Tibial artery (tissue), 4 donors: ENCODE measurements around the gene MARCHF7.
"Not testable (repeated sequence)": the region's sequence is repeated elsewhere in the genome, so short reads cannot be mapped to it uniquely, and the experiment has no call there.

Experiments used
- DNase-seq, 2 donors: peaks; one replicate each; pipeline ENCODE4 v3.0.0-alpha.2; 2019
- H3K27ac ChIP-seq, 2 donors: fragments of 200-600 bp; sonication (generic) in 1 of 2; 1 replicate in 1 of 2; 2 replicates in 1 of 2; pipeline ENCODE4 v1.5.1; 2018 to 2019; ENCODE audit warnings: mild to moderate bottlenecking in 1 of 2
- H3K27me3 ChIP-seq, 2 donors: fragments of 200-600 bp; sonication (generic) in 1 of 2; one replicate each; pipeline versions ENCODE4 v1.5.1 to v1.6.0; 2016 to 2019
- H3K36me3 ChIP-seq, 3 donors: fragments of 200-600 bp; sonication (generic) in 2 of 3; one replicate each; pipeline ENCODE4 v1.5.1; 2016 to 2019; ENCODE audit warnings: mild to moderate bottlenecking in 2 of 3
- H3K4me1 ChIP-seq, 4 donors: fragments of 200-600 bp; sonication (generic) in 2 of 4; 1 replicate in 3 of 4; 2 replicates in 1 of 4; pipeline ENCODE4 v1.5.1; 2016 to 2019
- H3K4me3 ChIP-seq, 2 donors: fragments of 200-600 bp; sonication (generic) in 1 of 2; 1 replicate in 1 of 2; 2 replicates in 1 of 2; pipeline ENCODE4 v1.5.1; 2018 to 2019; ENCODE audit warnings: mild to moderate bottlenecking in 2 of 2
- H3K9me3 ChIP-seq, 3 donors: fragments of 200-600 bp; sonication (generic) in 1 of 3; one replicate each; pipeline ENCODE4 v1.5.1; 2016 to 2019
- CTCF ChIP-seq, 2 experiments: fragments of 200-600 bp in 1 of 2; fragments of 450-650 bp in 1 of 2; IDR thresholded peaks; one replicate each; pipeline ENCODE4 v1.5.1; 2017 to 2019; ENCODE audit warnings: antibody characterized with exemption in 2 of 2, mild to moderate bottlenecking in 1 of 2, moderate library complexity in 1 of 2
- intact Hi-C: fragments of 100-400 bp; cut with DNase I; formaldehyde crosslinking; loops from one replicate; pipeline ENCODE4 v1.15.0; 2023; ENCODE audit warnings: low total_unique reads

Gene MARCHF7

GRCh38 chr2:159713631-159714246 lies 1.4 kb downstream of the MARCHF7 start:
- Histone ChIP-seq H3K27me3 (no peaks in the 10 kb centered on the region), H3K36me3 (peaks cover 10 to 20% (median 12%) of the 10 kb centered on the region in 3 donors), H3K27ac (peak overlapping the region; percentile 93 to 98), H3K4me1 (peaks cover 0 to 65% (median 39%) of the 10 kb centered on the region in 4 donors), H3K9me3 (no peaks in the 10 kb centered on the region), H3K4me3 (peak overlapping the region; percentile 79 to 85)
- no peak for DNase-seq
- TF ChIP-seq CTCF (IDR thresholded peaks at IDR 0.05): no peak
- intact Hi-C loops: loop anchor here (10.0 kb wide), 2 partner anchors 99 to 429 kb away; partner anchors contain the start of genes BAZ2B and WDSUB1

DNA sequence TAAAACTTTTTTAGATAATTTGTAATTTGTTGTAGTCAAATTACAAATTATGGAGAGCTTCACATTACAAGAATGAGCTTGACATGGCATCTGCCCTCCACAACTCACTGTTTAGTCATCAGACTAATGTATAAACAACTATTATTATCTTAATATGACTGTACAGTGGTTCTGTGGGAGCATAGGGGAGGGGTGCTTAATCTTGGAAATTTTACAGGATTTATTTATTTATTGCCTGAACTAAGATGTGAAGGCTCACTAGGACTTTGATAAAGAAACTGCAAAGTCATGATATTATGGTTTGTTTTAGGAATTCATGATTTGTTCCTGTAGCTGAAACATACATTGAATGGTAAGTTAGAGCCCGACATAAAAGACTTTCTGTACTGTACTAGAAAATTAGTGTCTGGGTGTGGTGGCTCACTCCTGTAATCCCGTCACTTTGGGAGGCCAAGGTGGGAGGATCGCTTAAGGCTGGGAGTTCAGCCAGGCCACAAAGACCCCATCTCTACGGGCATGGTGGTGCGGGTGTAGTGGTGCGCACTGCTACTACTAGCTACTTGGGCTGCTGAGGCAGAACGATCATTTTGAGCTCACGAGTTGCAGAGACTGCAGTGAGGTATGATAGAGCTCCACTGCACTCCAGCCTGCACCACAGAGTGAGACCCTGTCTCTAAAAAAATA lies 2.1 kb downstream of the MARCHF7 start:
- Histone ChIP-seq H3K9me3 (no peaks in the 10 kb centered on the region), H3K4me1 (peaks cover 0 to 72% (median 43%) of the 10 kb centered on the region in 4 donors), H3K36me3 (peaks cover 17 to 26% (median 18%) of the 10 kb centered on the region in 3 donors), H3K27me3 (no peaks in the 10 kb centered on the region), H3K27ac (peak overlapping the region in 1 of 2 donors; percentile 93), H3K4me3 (peak overlapping the region; percentile 79 to 85)
- DNase-seq: no peak
- TF ChIP-seq CTCF (IDR thresholded peaks at IDR 0.05): no peak
- intact Hi-C loops: loop anchor here (10.0 kb wide), 2 partner anchors 100 to 430 kb away; partner anchors contain the start of genes BAZ2B and WDSUB1

GRCh38 chr2:159715451-159715850 lies 3.1 kb downstream of the MARCHF7 start:
- Histone ChIP-seq H3K9me3 (no peaks in the 10 kb centered on the region), H3K27me3 (no peaks in the 10 kb centered on the region), H3K4me1 (peaks cover 0 to 73% (median 48%) of the 10 kb centered on the region in 4 donors), H3K36me3 (peaks cover 25 to 35% (median 29%) of the 10 kb centered on the region in 3 donors), H3K4me3 (no peak overlapping the region), H3K27ac (no peak overlapping the region)
- TF ChIP-seq CTCF (IDR thresholded peaks at IDR 0.05): no peak
- intact Hi-C loops: loop anchor here (10.0 kb wide), 2 partner anchors 101 to 431 kb away; partner anchors contain the start of genes BAZ2B and WDSUB1
- no peak for DNase-seq

DNA sequence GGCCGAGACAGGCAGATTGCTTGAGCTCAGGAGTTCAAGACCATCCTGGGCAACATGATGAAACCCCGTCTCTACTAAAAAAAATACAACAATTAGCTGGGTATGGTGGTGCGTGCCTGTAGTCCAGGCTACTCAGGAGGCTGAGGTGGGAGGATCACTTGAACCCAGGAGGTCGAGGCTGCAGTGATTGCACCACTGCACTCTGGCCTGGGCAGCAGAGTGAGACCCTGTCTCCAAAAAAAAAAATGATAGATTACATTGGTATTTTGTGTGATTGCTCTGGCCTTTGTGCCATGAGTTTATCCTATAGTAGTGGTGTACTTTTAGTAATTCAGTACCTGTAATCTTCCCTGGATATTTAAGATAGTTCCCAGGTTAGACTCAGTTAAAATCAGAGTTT lies 4.1 kb downstream of the MARCHF7 start:
- H3K4me1 ChIP-seq: peaks cover 0 to 73% (median 46%) of the 10 kb centered on the region in 4 donors
- not testable (repeated sequence) for H3K27me3 ChIP-seq, DNase-seq, H3K4me3 ChIP-seq, H3K9me3 ChIP-seq, H3K27ac ChIP-seq
- intact Hi-C loops: loop anchor here (10.0 kb wide), 2 partner anchors 102 to 432 kb away; partner anchors contain the start of genes BAZ2B and WDSUB1
- H3K36me3 ChIP-seq: peaks cover 25 to 42% (median 33%) of the 10 kb centered on the region in 3 donors

- TF ChIP-seq CTCF (IDR thresholded peaks at IDR 0.05): no peak
- intact Hi-C loops: loop anchor here (10.0 kb wide), 2 partner anchors 102 to 432 kb away; partner anchors contain the start of genes BAZ2B and WDSUB1
- DNase-seq: no peak
- Histone ChIP-seq H3K27ac (no peak overlapping the region), H3K9me3 (no peaks in the 10 kb centered on the region), H3K4me1 (peaks cover 0 to 74% (median 48%) of the 10 kb centered on the region in 4 donors), H3K4me3 (no peak overlapping the region), H3K27me3 (no peaks in the 10 kb centered on the region), H3K36me3 (peaks cover 25 to 42% (median 33%) of the 10 kb centered on the region in 3 donors)
Measured at GRCh38 chr2:159716857-159717256, 4.6 kb downstream of the MARCHF7 start.

DNA sequence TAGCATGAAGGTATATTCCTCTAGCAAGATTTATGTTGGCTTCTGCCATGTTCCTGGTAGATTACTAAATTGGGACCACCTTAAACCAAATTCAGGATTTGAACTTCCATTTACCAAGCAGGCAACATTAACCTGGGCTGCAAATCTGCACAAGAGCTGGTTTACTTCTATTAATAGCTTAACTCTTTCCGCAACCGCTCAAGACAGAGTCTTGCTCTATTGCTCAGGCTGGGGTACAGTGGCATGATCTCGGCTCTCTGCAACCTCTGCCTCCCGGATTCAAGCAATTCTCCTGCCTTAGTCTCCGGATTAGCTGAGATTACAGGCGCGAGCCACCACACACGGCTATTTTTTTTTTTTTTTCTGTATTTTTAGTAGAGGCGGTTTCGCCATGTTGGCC lies 8.4 kb downstream of the MARCHF7 start:
- Histone ChIP-seq H3K36me3 (peaks cover 23 to 46% (median 30%) of the 10 kb centered on the region in 3 donors), H3K27ac (no peak overlapping the region), H3K9me3 (no peaks in the 10 kb centered on the region), H3K4me1 (peaks cover 0 to 70% (median 39%) of the 10 kb centered on the region in 4 donors), H3K27me3 (no peaks in the 10 kb centered on the region), H3K4me3 (no peak overlapping the region)
- DNase-seq: no peak
- intact Hi-C loops: no loop called here
- TF ChIP-seq CTCF (IDR thresholded peaks at IDR 0.05): no peak
